MM.1S (cell line): Measurements from ENCODE around the gene EBF4.

Experiments used
- DNase-seq: peaks from one replicate; pipeline ENCODE4 v3.0.0-alpha.2; 2015
- H2AFZ ChIP-seq: fragments of 300-600 bp; sonication (generic); 2 replicates; pipeline ENCODE4 v1.6.0; 2016; ENCODE audit warnings: antibody characterized with exemption, low read length
- H3F3A ChIP-seq: fragments of 300-600 bp; sonication (generic); 2 replicates; pipeline ENCODE4 v1.6.1; 2016; ENCODE audit warnings: mild to moderate bottlenecking, antibody characterized with exemption, low read length, moderate library complexity, mixed read lengths; ENCODE audit not compliant: insufficient read depth
- H3K27ac ChIP-seq: fragments of 300-600 bp; sonication (generic); 2 replicates; pipeline ENCODE4 v1.5.1; 2016; ENCODE audit warnings: mild to moderate bottlenecking, low read length
- H3K27me3 ChIP-seq: fragments of 300-600 bp; sonication (generic); replicated peaks from 2 replicates; pipeline ENCODE4 v1.6.0; 2016; ENCODE audit warnings: low read length; ENCODE audit not compliant: insufficient read depth
- H3K36me3 ChIP-seq: fragments of 300-600 bp; sonication (generic); replicated peaks from 2 replicates; pipeline ENCODE4 v1.6.1; 2016; ENCODE audit warnings: mild to moderate bottlenecking, low read length, mixed read lengths; ENCODE audit not compliant: insufficient read depth
- H3K4me1 ChIP-seq: fragments of 300-600 bp; sonication (generic); 2 replicates; pipeline ENCODE4 v1.6.1; 2016; ENCODE audit warnings: low read length, mixed read lengths
- H3K4me2 ChIP-seq: fragments of 300-600 bp; sonication (generic); 2 replicates; pipeline ENCODE4 v1.6.0; 2016; ENCODE audit warnings: low read depth, low read length
- H3K4me3 ChIP-seq: fragments of 300-600 bp; sonication (generic); 2 replicates; pipeline ENCODE4 v1.5.1; 2016; ENCODE audit warnings: low read length, mixed read lengths
- H3K79me2 ChIP-seq: fragments of 300-600 bp; sonication (generic); 2 replicates; pipeline ENCODE4 v1.6.1; 2016; ENCODE audit warnings: mixed run types, low read length, mixed read lengths
- H3K9ac ChIP-seq: fragments of 300-600 bp; sonication (generic); 2 replicates; pipeline ENCODE4 v1.6.1; 2016; ENCODE audit warnings: low read length, mixed read lengths
- H3K9me2 ChIP-seq: fragments of 300-600 bp; sonication (generic); replicated peaks from 2 replicates; pipeline ENCODE4 v1.6.1; 2016; ENCODE audit warnings: mild to moderate bottlenecking, low read length, mixed read lengths; ENCODE audit not compliant: insufficient read depth
- H3K9me3 ChIP-seq: fragments of 300-600 bp; sonication (generic); replicated peaks from 2 replicates; pipeline ENCODE4 v1.6.1; 2016; ENCODE audit warnings: mild to moderate bottlenecking, low read length, mixed read lengths; ENCODE audit not compliant: insufficient read depth
- H4K20me1 ChIP-seq: fragments of 300-600 bp; sonication (generic); 2 replicates; pipeline ENCODE4 v1.6.1; 2016; ENCODE audit warnings: mild to moderate bottlenecking, low read length, moderate library complexity, mixed read lengths; ENCODE audit not compliant: insufficient read depth
- CTCF ChIP-seq: fragments of 300-600 bp; sonication (generic); IDR thresholded peaks from 2 replicates; pipeline ENCODE4 v1.5.1; 2016; ENCODE audit warnings: antibody characterized with exemption, low read length, mixed read lengths
- EZH2 ChIP-seq: fragments of 300-600 bp; sonication (generic); optimal IDR thresholded peaks from 2 replicates; pipeline ENCODE3; 2017; ENCODE audit warnings: low read depth, mild to moderate bottlenecking, antibody characterized with exemption, low read length, mixed read lengths
- EZH2phosphoT487 ChIP-seq: fragments of 300-600 bp; sonication (generic); IDR thresholded peaks from 2 replicates; pipeline ENCODE4 v1.6.1; 2018; ENCODE audit warnings: antibody characterized with exemption, low read length

Gene EBF4

GRCh38 chr20:2757001-2757400 is 64.4 kb downstream of the EBF4 start:
- Histone ChIP-seq H3K27me3 (peaks cover 24% of the 10 kb centered on the region), H3K4me2 (no peak overlapping the region)
- no peak for DNase-seq

GRCh38 chr20:2757969-2758368 is 65.4 kb downstream of the EBF4 start:
- TF ChIP-seq EZH2phosphoT487 (no peak), CTCF (no peak), EZH2 (no peak)

More at GRCh38 chr20:2757001-2757400, 64.4 kb downstream of the EBF4 start:
- Histone ChIP-seq H4K20me1 (no peaks in the 10 kb centered on the region), H2AFZ (no peak overlapping the region), H3K79me2 (no peaks in the 10 kb centered on the region), H3F3A (no peaks in the 10 kb centered on the region), H3K9ac (no peak overlapping the region), H3K4me3 (no peak overlapping the region), H3K9me3 (no peaks in the 10 kb centered on the region), H3K27ac (no peak overlapping the region), H3K9me2 (no peaks in the 10 kb centered on the region), H3K36me3 (no peaks in the 10 kb centered on the region), H3K4me1 (peaks cover 5% of the 10 kb centered on the region; the same call in 1 of the 2 replicates)
- TF ChIP-seq CTCF, result no peak
- TF ChIP-seq EZH2, result no peak
- no peak for TF ChIP-seq EZH2phosphoT487

GRCh38 chr20:2759143-2759542 is 66.6 kb downstream of the EBF4 start:
- TF ChIP-seq CTCF (no peak), EZH2phosphoT487 (no peak)
- Histone ChIP-seq H3K79me2 (no peaks in the 10 kb centered on the region), H2AFZ (no peak overlapping the region), H3K27me3 (peaks cover 10% of the 10 kb centered on the region), H3K4me1 (no peaks in the 10 kb centered on the region), H3K36me3 (no peaks in the 10 kb centered on the region), H3K4me3 (no peak overlapping the region), H4K20me1 (no peaks in the 10 kb centered on the region), H3K27ac (no peak overlapping the region), H3K9me3 (no peaks in the 10 kb centered on the region), H3K4me2 (no peak overlapping the region), H3K9me2 (no peaks in the 10 kb centered on the region), H3K9ac (no peak overlapping the region), H3F3A (no peaks in the 10 kb centered on the region)
- no peak for DNase-seq

More at GRCh38 chr20:2757969-2758368, 65.4 kb downstream of the EBF4 start:
- no peak overlapping the region for H3K27ac ChIP-seq
- H3K9me2 ChIP-seq, result no peaks in the 10 kb centered on the region
- H4K20me1 ChIP-seq, result no peaks in the 10 kb centered on the region
- no peak overlapping the region for H3K4me2 ChIP-seq
- H3K9me3 ChIP-seq, result no peaks in the 10 kb centered on the region
- no peak overlapping the region for H3K4me3 ChIP-seq
- DNase-seq, result no peak
- H2AFZ ChIP-seq, result no peak overlapping the region
- H3F3A ChIP-seq, result no peaks in the 10 kb centered on the region
- H3K9ac ChIP-seq, result no peak overlapping the region
- peaks cover 18% of the 10 kb centered on the region for H3K27me3 ChIP-seq
- no peaks in the 10 kb centered on the region for H3K79me2 ChIP-seq
- no peaks in the 10 kb centered on the region for H3K36me3 ChIP-seq
- peaks cover 4% of the 10 kb centered on the region; the same call in 1 of the 2 replicates for H3K4me1 ChIP-seq
